Measurements from ENCODE around the gene PGA5. TPM values are rescaled to one million over a fixed set of nuclear protein-coding genes. Genes with fewer than 3 reads are reported as not detected.
"Not testable (repeated sequence)": the region's sequence is repeated elsewhere in the genome, so short reads cannot be mapped to it uniquely, and the experiment has no call there.

The PGA5 gene
- polyA plus RNA-seq, 1 donor from 2014 or later = not detected

- not testable (repeated sequence) for H2AFZ ChIP-seq (ENCODE audit: low read depth, low read length); H3K9me2 ChIP-seq (ENCODE audit: insufficient read depth, low read length); H4K20me1 ChIP-seq (ENCODE audit: insufficient read depth); H3K4me2 ChIP-seq (ENCODE audit: low read length); H3K36me3 ChIP-seq (ENCODE audit: insufficient read depth, low read length); H3K9me3 ChIP-seq (ENCODE audit: low read length); H3K9ac ChIP-seq (ENCODE audit: low read length); H3K79me2 ChIP-seq (replicated peaks; ENCODE audit: insufficient read depth, low read length); H3K27ac ChIP-seq (ENCODE audit: low read length); H3K4me3 ChIP-seq (ENCODE audit: low read length); H3F3A ChIP-seq (ENCODE audit: insufficient read depth, low read length, poor library complexity, severe bottlenecking); H3K27me3 ChIP-seq (ENCODE audit: insufficient read depth, low read depth, low read length)
These were observed 551 bp downstream of the PGA5 start for GRCh38 chr11:61241526-61241925.

DNA sequence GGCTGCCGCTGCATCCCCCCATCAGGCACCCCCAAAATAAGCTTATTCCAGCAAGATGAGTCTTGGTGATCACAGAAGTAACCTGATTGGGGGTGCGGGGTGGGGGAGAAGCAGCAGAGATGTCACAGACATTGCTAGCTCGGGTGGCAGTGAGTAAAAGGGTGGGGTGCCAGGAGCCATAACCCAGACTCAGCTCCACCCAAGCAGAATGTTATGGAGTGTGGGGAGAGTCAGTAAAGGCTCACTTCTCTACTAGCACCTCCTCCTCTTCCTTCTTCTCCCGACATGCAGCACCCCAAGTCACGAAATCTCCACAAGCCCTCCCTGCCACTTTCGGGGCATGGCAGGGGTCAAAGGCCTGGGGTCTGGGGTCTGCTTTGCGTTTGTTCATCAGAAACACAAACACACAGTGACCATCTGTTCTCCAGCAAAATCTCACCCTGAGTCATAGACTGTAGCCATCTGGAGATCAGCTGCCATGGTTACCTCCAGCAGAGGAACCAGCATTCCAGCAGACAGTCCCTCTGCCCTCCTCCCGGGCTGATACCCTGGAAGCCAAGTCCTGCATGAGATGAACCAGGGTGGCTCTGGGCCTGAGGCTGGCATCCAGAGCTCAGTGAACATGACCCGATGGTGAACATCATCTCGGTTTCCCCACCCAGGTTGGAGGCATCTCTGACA is 4.4 kb downstream of the PGA5 start:
- not testable (repeated sequence) for H3K27me3 ChIP-seq (ENCODE audit: insufficient read depth, low read depth, low read length); H3K4me3 ChIP-seq (ENCODE audit: low read length); H2AFZ ChIP-seq (ENCODE audit: low read depth, low read length); H3K9ac ChIP-seq (ENCODE audit: low read length); H4K20me1 ChIP-seq (ENCODE audit: insufficient read depth); H3K9me3 ChIP-seq (ENCODE audit: low read length); H3K36me3 ChIP-seq (ENCODE audit: insufficient read depth, low read length); H3F3A ChIP-seq (ENCODE audit: insufficient read depth, low read length, poor library complexity, severe bottlenecking); H3K9me2 ChIP-seq (ENCODE audit: insufficient read depth, low read length); H3K4me2 ChIP-seq (ENCODE audit: low read length); H3K79me2 ChIP-seq (replicated peaks; ENCODE audit: insufficient read depth, low read length); H3K27ac ChIP-seq (ENCODE audit: low read length)

- H3K79me2 ChIP-seq (replicated peaks; ENCODE audit: insufficient read depth, low read length); H3F3A ChIP-seq (ENCODE audit: insufficient read depth, low read length, poor library complexity, severe bottlenecking); H3K27me3 ChIP-seq (ENCODE audit: insufficient read depth, low read depth, low read length); H3K9ac ChIP-seq (ENCODE audit: low read length); H3K4me2 ChIP-seq (ENCODE audit: low read length); H4K20me1 ChIP-seq (ENCODE audit: insufficient read depth); H3K9me3 ChIP-seq (ENCODE audit: low read length); H3K4me3 ChIP-seq (ENCODE audit: low read length); H3K9me2 ChIP-seq (ENCODE audit: insufficient read depth, low read length); H2AFZ ChIP-seq (ENCODE audit: low read depth, low read length); H3K27ac ChIP-seq (ENCODE audit: low read length); H3K36me3 ChIP-seq (ENCODE audit: insufficient read depth, low read length): not testable (repeated sequence)
These were observed 7.1 kb downstream of the PGA5 start for GRCh38 chr11:61248071-61248470.

DNA sequence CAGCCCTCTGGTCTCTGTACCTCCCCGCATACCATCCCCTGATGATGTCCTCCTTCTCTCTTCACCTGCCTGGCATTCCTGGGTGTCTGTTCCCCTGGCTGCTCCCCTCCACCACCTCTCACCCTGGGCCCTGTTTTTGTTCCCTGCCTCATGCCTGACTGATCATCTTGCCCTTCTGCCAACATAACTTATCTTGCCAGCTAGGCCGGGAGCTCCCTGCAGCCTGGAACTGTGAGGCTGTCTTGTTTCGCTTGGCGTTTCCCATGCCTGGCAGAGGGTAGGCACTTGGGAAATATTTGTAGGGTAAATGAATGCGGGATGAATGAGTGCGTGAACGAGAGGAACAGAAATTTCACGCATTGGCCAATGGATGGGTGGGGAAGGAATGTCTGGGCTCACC is 8.2 kb downstream of the PGA5 start:
- not testable (repeated sequence) for H4K20me1 ChIP-seq (ENCODE audit: insufficient read depth); H3K4me2 ChIP-seq (ENCODE audit: low read length); H3K79me2 ChIP-seq (replicated peaks; ENCODE audit: insufficient read depth, low read length); H3K36me3 ChIP-seq (ENCODE audit: insufficient read depth, low read length); H3K4me3 ChIP-seq (ENCODE audit: low read length); H2AFZ ChIP-seq (ENCODE audit: low read depth, low read length); H3K9ac ChIP-seq (ENCODE audit: low read length); H3K27ac ChIP-seq (ENCODE audit: low read length); H3K9me3 ChIP-seq (ENCODE audit: low read length); H3K9me2 ChIP-seq (ENCODE audit: insufficient read depth, low read length); H3K27me3 ChIP-seq (ENCODE audit: insufficient read depth, low read depth, low read length); H3F3A ChIP-seq (ENCODE audit: insufficient read depth, low read length, poor library complexity, severe bottlenecking)

GRCh38 chr11:61250796-61251765 is 10.1 kb downstream of the PGA5 start:
- not testable (repeated sequence) for H3K9me3 ChIP-seq (ENCODE audit: low read length); H2AFZ ChIP-seq (ENCODE audit: low read depth, low read length); H3K4me2 ChIP-seq (ENCODE audit: low read length); H4K20me1 ChIP-seq (ENCODE audit: insufficient read depth); H3K4me3 ChIP-seq (ENCODE audit: low read length); H3K9me2 ChIP-seq (ENCODE audit: insufficient read depth, low read length); H3K9ac ChIP-seq (ENCODE audit: low read length); H3F3A ChIP-seq (ENCODE audit: insufficient read depth, low read length, poor library complexity, severe bottlenecking); H3K79me2 ChIP-seq (replicated peaks; ENCODE audit: insufficient read depth, low read length); H3K27me3 ChIP-seq (ENCODE audit: insufficient read depth, low read depth, low read length); H3K27ac ChIP-seq (ENCODE audit: low read length); H3K36me3 ChIP-seq (ENCODE audit: insufficient read depth, low read length)

DNA sequence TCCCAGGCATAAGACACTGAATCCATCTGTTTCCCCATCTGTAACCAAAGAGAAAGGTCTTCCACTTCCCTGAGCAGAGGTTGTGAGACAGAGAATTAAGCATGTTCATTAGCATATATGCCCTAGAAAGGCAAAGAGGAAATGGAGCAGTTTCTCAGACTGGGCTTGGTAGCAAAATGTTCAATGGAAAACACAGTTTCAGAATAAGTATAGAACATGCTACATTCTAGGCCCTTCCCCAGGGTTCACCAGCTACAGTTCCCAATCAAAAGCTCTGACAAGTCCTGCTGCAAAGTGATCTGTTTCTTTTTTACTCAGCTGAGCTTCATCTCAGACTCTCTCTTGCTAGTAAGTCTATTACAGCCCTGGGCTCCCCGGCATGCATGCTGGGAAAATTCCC is 11.4 kb downstream of the PGA5 start:
- not testable (repeated sequence) for H3K4me3 ChIP-seq (ENCODE audit: low read length); H3K9me3 ChIP-seq (ENCODE audit: low read length); H4K20me1 ChIP-seq (ENCODE audit: insufficient read depth); H3K9me2 ChIP-seq (ENCODE audit: insufficient read depth, low read length); H3K27me3 ChIP-seq (ENCODE audit: insufficient read depth, low read depth, low read length); H2AFZ ChIP-seq (ENCODE audit: low read depth, low read length); H3K79me2 ChIP-seq (replicated peaks; ENCODE audit: insufficient read depth, low read length); H3K36me3 ChIP-seq (ENCODE audit: insufficient read depth, low read length); H3K27ac ChIP-seq (ENCODE audit: low read length); H3K4me2 ChIP-seq (ENCODE audit: low read length); H3F3A ChIP-seq (ENCODE audit: insufficient read depth, low read length, poor library complexity, severe bottlenecking); H3K9ac ChIP-seq (ENCODE audit: low read length)

Data from neural cell (in vitro differentiated cells).